Body of pancreas (tissue), 4 donors: ENCODE data around the gene R3HDM4. TPM values are rescaled to one million over a fixed set of nuclear protein-coding genes. Genes with fewer than 3 reads are reported as not detected.

Experiments used
- ATAC-seq: fragments of 150-250 bp; one replicate; pipeline ENCODE4 v1.9.1; 2016
- DNase-seq, 4 donors: peaks; one replicate each; pipeline ENCODE4 v3.0.0-alpha.2; 2019
- H3K27ac ChIP-seq, 4 donors: fragments of 200-600 bp; sonication (generic); 1 replicate in 3 of 4; 2 replicates in 1 of 4; pipeline versions ENCODE4 v1.5.1 to v1.6.1; 2016 to 2019; ENCODE audit warnings: mild to moderate bottlenecking in 1 of 4, mixed read lengths in 1 of 4, moderate library complexity in 1 of 4
- H3K27me3 ChIP-seq, 2 donors: fragments of 200-600 bp; sonication (generic); one replicate each; pipeline ENCODE4 v1.6.0; 2016; ENCODE audit warnings: mild to moderate bottlenecking in 1 of 2
- H3K36me3 ChIP-seq, 2 donors: fragments of 200-600 bp; sonication (generic); replicated peaks in 1 of 2; 2 replicates each; pipeline ENCODE4 v1.5.1; 2016; ENCODE audit warnings: low read depth in 2 of 2; ENCODE audit not compliant: insufficient read depth in 1 of 2
- H3K4me1 ChIP-seq: fragments of 200-600 bp; sonication (generic); one replicate; pipeline ENCODE4 v1.6.0; 2016
- H3K4me3 ChIP-seq, 2 donors: fragments of 200-600 bp; sonication (generic); 1 replicate in 1 of 2; 2 replicates in 1 of 2; pipeline ENCODE4 v1.5.1; 2016 to 2019
- H3K9me3 ChIP-seq, 3 donors: fragments of 200-600 bp; sonication (generic); 1 replicate in 2 of 3; 2 replicates in 1 of 3; pipeline ENCODE4 v1.5.1; 2016
- CTCF ChIP-seq, 7 experiments: fragments of 450-650 bp in 4 of 7; fragments of 200-600 bp in 3 of 7; sonication (generic) in 3 of 7; IDR thresholded peaks; one replicate each; pipeline ENCODE4 v1.5.1; 2016 to 2019; ENCODE audit warnings: antibody characterized with exemption in 7 of 7
- POLR2A ChIP-seq, 3 donors: fragments of 450-650 bp; IDR thresholded peaks; one replicate each; pipeline ENCODE4 v1.6.1; 2016; ENCODE audit warnings: antibody characterized with exemption in 3 of 3, mild to moderate bottlenecking in 2 of 3
- WGBS, 2 donors: methylation state at CpG; one replicate each; pipeline ENCODE4 v1.1.5; 2017; 5-methylcytosine and 5-hydroxymethylcytosine counted together
- intact Hi-C: fragments of 100-400 bp; cut with DNase I; formaldehyde crosslinking; loops from one replicate; pipeline ENCODE4 v1.15.1; 2023
- total RNA-seq, 2 donors: library from RNA; depleted of rRNA; stranded (reverse); fragments of >200 nt; gene quantifications; one replicate each; pipeline ENCODE4 v1.1.0, GENCODE V29; 2016

The R3HDM4 gene
- total RNA-seq, 2 donors from 2014 or later: 11.2 to 34.0 TPM

DNA sequence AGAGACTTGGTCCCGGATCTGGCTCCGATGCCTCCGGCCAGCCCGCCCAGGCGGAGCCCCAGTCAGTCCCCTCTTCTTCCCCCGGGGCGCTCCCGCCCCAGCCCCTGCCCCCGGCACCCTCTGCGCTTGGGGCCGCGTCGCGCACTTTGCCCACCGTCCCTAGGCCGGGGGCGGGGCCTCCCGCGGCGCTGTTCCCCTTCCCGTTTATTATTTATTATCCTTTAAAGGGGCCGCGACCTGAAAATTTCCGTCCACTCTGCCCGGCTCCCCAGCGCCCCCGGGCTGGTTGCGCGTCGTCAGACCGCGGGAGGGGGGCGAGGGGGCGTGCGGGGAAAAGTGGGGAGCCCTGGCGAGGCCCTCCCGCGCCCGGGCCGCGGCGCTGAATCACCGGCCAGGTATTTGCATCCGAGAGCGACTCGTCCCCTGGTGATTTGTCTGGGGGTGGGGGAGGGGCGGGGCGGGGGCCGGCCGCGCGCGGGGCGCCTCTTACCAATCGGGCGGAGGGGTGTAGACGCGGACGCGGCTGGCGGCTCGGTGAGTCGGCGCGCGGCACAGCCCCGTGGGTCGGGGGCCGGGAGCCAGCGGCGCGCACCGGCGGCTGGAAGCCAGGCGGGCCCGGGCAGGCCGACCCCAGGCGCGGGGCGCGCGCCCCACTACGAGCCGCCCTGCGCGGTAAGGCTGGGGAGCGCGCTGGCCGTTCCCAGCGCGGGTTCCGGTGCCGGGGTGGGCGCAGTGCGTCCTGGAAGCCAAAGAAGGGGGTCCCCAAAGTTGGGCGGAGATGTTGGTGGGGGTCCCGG is 12.7 kb upstream of the R3HDM4 start, which contains the start of gene ARID3A:
ARID3A (plus strand) TSS at position 510 of the 797 bp plus-strand sequence. CDS start 3,494 bp downstream, outside the sequence.
- intact Hi-C loops: no loop called here
- H3K4me1 ChIP-seq: peaks cover 28% of the 10 kb centered on the region
- WGBS, 2 donors: 0 to 1% methylated on average over 8 to 94 of the region's 97 CpGs

DNA sequence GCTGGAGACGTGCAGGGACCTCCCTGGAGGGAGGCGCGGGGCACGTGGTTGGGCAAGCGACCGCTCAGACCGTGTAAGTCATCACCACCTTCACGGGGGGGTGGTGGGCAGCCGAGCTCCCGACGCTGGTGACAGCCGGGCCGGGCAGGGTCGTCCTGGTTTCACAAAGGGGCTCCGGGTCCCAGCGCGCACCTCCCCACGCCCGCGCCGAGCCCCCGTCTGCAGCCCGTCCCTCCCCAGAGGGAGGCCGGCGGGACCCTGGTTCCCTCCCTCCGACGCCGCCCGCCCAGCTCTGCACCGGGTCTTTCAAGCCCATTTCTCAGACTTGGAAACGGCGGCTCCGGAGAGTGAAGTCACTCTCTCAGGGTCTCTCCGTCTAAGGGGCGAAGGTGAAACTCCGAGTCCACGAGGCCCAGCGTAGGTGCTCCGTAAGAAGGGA is 12.1 kb upstream of the R3HDM4 start:
- peak; percentile 64 for ATAC-seq
- intact Hi-C loops: no loop called here

More for the DNA sequence above, 12.7 kb upstream of the R3HDM4 start, which contains the start of gene ARID3A:
- TF ChIP-seq POLR2A (IDR thresholded peaks at IDR 0.05) (peak in 2 of 3 donors; percentile 9 to 20), CTCF (IDR thresholded peaks at IDR 0.05) (no peak)
- Histone ChIP-seq H3K9me3 (no peaks in the 10 kb centered on the region), H3K27me3 (no peaks in the 10 kb centered on the region), H3K36me3 (no peaks in the 10 kb centered on the region), H3K27ac (peak within 1 kb of the TSS; percentile 73 to 93 (median 84)), H3K4me3 (peak within 1 kb of the TSS; percentile 74 to 84)
- peak; percentile 80 to 83 (median 82) for DNase-seq
- ATAC-seq: peak; percentile 85

DNA sequence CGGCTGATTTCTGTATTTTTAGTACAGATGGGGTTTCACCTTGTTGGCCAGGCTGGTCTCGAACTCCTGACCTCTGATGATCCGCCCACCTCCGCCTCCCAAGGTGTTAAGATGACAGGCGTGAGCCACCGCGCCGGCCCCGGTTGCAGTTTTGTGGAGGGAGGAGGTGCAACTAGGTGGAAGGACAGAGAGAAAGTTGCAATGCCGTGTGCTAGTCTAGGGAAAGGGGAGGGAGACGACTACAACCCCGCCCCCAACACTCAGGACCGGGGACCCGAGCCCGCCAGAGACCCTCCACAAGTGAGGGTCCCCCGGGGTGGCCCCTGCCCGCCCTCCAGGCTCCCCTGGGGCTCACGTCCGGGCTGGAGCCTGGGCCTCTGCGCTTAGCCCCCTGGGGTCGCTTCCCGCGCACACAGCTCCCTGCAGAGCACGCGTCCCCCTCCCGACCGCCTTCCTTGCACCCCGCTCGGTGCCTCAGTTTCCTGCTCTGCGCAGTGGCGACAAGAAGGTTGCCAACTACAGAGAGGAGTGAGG is 11.6 kb upstream of the R3HDM4 start:
- no peak for TF ChIP-seq POLR2A (IDR thresholded peaks at IDR 0.05)
- TF ChIP-seq CTCF (IDR thresholded peaks at IDR 0.05): no peak
- H3K9me3 ChIP-seq: no peaks in the 10 kb centered on the region
- DNase-seq (no peak), ATAC-seq (no peak)
- peak overlapping the region in 2 of 4 donors; percentile 84 to 85 for H3K27ac ChIP-seq
- peaks cover 39% of the 10 kb centered on the region for H3K4me1 ChIP-seq
- H3K4me3 ChIP-seq: peak overlapping the region; percentile 74 to 84
- H3K27me3 ChIP-seq: peaks cover 0 to 4% of the 10 kb centered on the region in 2 donors
- H3K36me3 ChIP-seq: no peaks in the 10 kb centered on the region
- WGBS, 2 donors: 10 to 12% methylated on average over 20 to 31 of the region's 31 CpGs
- intact Hi-C loops: no loop called here

More for the DNA sequence above, 12.1 kb upstream of the R3HDM4 start:
- peak overlapping the region; percentile 74 to 84 for H3K4me3 ChIP-seq
- WGBS, 2 donors: 0 to 1% methylated on average over 3 to 39 of the region's 39 CpGs
- TF ChIP-seq POLR2A (IDR thresholded peaks at IDR 0.05) (peak in 1 of 3 donors; percentile 3), CTCF (IDR thresholded peaks at IDR 0.05) (no peak)
- no peaks in the 10 kb centered on the region for H3K27me3 ChIP-seq
- peak overlapping the region; percentile 73 to 93 (median 84) for H3K27ac ChIP-seq
- DNase-seq: peak in 2 of 4 donors; percentile 71 to 75
- H3K4me1 ChIP-seq: peaks cover 34% of the 10 kb centered on the region
- H3K36me3 ChIP-seq: no peaks in the 10 kb centered on the region
- no peaks in the 10 kb centered on the region for H3K9me3 ChIP-seq

DNA sequence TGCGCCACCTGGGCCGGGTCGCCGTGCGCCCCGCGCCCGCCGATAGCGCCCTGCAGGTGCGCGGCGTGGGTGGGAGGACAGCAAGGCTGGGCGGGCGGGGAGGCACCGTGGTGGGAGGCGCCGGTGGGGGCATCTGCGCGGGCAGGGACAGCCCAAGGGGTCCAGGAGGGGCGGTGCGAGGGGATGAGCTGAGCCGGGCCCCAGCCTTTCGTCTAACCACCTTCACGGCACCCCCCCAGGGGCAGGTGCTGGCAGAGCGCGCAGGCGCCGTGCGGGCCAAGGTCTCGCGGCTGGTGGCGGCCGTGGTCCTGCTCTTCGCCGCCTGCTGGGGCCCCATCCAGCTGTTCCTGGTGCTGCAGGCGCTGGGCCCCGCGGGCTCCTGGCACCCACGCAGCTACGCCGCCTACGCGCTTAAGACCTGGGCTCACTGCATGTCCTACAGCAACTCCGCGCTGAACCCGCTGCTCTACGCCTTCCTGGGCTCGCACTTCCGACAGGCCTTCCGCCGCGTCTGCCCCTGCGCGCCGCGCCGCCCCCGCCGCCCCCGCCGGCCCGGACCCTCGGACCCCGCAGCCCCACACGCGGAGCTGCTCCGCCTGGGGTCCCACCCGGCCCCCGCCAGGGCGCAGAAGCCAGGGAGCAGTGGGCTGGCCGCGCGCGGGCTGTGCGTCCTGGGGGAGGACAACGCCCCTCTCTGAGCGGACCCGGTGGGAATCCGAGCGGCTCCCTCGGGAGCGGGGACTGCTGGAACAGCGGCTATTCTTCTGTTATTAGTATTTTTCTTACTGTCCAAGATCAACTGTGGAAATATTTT is 7.2 kb upstream of the R3HDM4 start:
- Histone ChIP-seq H3K4me1 (peaks cover 50% of the 10 kb centered on the region), H3K9me3 (no peaks in the 10 kb centered on the region), H3K27ac (no peak overlapping the region), H3K4me3 (no peak overlapping the region), H3K36me3 (no peaks in the 10 kb centered on the region), H3K27me3 (peaks cover 0 to 22% of the 10 kb centered on the region in 2 donors)
- DNase-seq (peak in 2 of 4 donors; percentile 55 to 68), ATAC-seq (peak; percentile 5)
- intact Hi-C loops: no loop called here
- TF ChIP-seq CTCF (IDR thresholded peaks at IDR 0.05) (peak in 2 of 7 experiments; percentile 6), POLR2A (IDR thresholded peaks at IDR 0.05) (no peak)
- WGBS, 2 donors: 5 to 6% methylated on average over 3 to 50 of the region's 84 CpGs
